HL-60/S4 treated with retinoic acid at 250 ng/mL for 4 days and 3 days (cell line): ENCODE results near the gene CTSK.
"Not testable (repeated sequence)": the region's sequence is repeated elsewhere in the genome, so short reads cannot be mapped to it uniquely, and the experiment has no call there.

ENCODE experiments used
- in situ Hi-C: fragments of 300-500 bp; cut with MboI; formaldehyde crosslinking; loops from 2 replicates; pipeline ENCODE4 v1.7.0; 2022; ENCODE audit warnings: low sequenced_read_pairs

CTSK gene

GRCh38 chr1:150808121-150808520, at the start of gene CTSK:
CTSK (minus strand) TSS chr1:150808260; CDS start chr1:150806805, 1,455 bp downstream.
- in situ Hi-C loops = no loop called here

DNA sequence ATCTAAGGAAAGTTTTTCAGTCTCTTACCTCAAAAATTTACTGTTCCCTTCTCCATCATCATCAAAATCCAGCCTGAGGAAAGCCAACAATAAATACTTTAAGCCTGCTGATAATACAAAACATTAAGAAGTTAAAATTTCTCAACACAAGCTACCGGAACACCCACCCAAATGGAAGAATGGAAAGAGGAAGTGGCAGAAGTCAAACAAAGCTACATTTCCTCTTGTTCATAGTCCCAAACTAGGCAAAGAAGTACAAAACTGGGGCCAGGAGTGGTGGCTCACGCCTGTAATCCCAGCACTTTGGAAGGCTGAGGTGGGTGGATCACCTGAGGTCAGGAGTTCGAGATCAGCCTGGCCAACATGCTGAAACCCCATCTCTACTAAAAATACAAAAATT, 44.7 kb upstream of the CTSK start:
- in situ Hi-C loops = not testable (repeated sequence)

DNA sequence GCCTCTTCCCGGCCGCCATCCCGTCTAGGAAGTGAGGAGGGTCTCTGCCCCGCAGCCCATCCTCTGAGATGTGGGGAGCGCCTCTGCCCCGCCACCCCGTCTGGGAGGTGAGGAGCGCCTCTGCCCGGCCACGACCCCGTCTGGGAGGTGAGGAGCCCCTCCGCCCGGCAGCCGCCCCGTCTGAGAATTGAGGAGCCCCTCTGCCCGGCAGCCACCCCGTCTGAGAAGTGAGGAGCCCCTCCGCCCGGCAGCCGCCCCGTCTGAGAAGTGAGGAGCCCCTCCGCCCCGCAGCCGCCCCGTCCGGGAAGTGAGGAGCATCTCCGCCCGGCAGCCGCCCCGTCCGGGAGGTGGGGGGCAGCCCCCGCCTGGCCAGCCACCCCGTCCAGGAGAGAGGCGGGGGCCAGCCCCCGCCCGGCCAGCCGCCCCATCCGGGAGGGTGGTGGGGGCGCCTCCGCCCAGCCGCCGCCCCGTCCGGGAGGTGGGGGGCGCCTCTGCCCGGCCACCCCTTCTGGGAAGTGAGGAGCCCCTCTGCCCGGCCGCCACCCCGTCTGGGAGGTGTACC, 42.8 kb upstream of the CTSK start:
- in situ Hi-C loops = not testable (repeated sequence)

GRCh38 chr1:150846473-150847146, 38.5 kb upstream of the CTSK start:
- in situ Hi-C loops = no loop called here

DNA sequence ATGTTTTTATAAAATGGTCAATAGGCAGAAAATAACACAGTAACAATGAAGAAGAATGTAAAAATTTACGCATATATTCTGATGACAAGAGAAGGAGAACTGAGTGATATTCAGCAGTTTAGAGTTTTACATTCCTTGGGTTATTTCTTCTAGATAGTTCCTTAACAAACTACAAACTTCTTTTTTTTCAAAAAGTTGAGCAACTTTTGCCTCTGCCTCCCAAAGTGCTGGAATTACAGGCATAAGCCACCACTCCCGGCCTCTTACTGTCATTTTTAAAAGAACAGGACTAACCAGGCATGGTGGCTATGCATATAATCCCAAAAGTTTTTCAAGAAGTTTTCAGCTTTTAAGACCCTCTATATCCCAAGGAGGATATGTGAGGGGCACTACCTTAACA, 35.4 kb upstream of the CTSK start:
- in situ Hi-C loops = no loop called here

DNA sequence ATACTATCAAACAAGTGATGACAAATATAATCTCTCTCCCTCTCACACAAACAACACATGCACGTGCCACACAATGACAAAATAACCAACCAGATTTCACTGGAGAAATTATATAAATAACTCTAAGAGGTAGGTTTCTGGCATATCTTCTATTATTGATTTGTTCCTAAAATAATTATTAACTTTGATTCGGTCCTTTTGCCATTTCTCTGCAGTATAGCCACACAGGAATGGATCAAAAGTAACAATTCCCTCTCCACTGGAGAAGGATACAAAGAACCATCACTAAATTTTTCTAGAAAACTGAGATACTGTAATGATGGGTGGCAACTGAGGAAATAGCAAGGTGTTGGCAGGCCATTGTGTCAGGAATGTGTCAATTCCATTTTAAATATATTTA, 34.9 kb upstream of the CTSK start:
- in situ Hi-C loops = no loop called here

DNA sequence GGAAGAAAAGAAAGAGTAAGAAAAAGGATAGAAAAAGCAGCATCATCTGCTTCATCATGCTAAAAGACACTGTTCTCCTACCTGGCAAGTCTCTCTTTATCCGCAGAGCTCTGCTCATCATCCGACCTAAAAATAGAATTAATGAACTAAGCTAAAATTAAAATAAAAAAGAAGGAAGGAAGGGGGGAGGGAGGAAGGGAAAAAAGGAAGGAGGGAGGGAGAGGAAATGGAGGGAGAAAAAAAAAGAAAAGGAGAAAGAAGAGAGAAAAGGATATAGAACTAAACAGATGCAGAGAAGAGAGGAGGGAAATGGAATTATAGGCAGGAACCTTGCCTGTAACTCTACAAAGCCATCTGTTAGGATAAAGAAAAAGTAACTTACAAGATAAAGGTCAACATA, 34.3 kb upstream of the CTSK start:
- in situ Hi-C loops = no loop called here

- in situ Hi-C loops = no loop called here
Measured at GRCh38 chr1:150841626-150842025, 33.6 kb upstream of the CTSK start.

DNA sequence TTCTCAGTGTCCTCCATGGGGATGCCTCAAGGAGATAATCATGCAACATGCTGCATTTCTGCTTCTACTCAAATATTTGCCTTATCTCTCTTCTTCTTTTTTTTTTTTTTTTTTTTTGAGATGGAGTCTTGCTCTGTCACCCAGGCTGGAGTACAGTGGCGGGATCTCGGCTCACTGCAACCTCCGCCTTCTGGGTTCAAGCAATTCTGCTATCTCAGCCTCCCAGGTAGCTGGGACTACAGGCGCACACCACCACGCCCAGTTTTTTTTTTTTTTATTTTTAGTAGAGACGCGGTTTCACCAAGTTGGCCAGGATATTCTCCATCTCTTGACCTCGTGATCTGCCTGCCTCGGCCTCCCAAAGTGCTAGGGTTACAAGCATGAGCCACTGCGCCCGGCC, 32.8 kb upstream of the CTSK start:
- in situ Hi-C loops = not testable (repeated sequence)

DNA sequence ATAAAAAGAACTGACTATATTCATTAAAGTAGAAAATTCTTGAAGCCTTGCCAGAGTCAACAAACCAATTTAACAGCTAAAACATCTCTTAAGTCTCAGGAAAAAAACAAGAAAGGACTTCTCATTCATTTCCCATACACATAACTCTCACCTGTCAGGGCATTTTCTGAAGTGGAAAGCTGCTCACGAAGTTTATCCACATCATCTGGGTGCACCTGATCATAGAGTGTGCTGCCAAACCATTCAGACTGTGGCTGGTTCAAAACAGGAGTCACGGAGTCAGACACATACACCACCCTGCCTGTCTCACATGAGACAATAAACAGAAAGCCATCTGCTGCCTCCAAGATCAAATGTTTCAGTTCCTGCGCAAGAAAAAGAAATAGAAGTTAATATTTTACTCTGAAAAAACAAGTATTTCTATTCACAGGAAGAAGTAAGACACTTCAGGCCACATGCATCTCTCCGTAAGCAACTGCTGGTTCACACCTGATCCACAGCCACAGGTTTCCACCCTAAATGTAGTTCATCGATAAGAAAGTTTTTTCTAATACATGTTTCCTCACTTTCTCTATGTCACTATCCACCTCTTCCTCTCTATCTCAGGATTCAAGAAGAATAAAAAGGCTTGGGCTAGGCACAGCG, 28.2 kb upstream of the CTSK start:
- in situ Hi-C loops = no loop called here

- in situ Hi-C loops = not testable (repeated sequence)
Measured at GRCh38 chr1:150833961-150834360, 25.9 kb upstream of the CTSK start.

DNA sequence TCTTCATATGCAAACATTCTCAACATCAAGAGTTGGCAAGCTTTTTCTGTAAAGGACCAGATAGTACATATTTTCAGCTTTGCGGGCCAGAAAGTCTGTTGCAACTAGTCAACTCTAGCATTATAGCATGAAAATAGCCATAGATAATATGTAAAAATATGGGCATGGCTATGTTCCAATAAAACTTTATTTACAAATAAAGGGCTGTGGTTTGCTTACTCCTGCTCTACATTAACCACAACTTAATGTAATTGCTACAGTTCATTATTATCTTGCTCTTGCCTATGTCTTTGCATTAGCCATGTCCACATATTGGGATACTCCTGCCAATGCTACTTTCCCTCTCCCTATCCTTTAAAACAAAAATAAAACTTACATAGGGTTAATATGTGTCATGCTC, 24.5 kb upstream of the CTSK start:
- in situ Hi-C loops = no loop called here

DNA sequence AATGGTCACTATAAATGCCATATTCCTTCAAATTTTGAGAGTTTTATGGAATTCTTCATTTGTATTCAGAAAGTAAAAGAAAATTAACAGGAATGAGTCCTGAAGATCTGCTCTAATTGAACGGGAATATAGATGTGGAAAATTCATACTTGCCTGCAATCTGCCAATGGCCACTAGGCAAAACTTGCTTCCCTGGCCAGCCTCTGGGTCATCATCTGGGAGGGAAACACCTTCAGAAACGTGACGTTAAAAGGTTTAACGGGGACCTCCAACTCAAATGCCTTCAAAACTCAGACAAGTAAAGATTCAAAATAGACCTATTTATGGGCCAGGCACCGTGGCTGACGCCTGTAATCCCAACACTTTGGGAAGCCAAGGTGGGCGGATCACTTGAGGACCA, 21.7 kb upstream of the CTSK start:
- in situ Hi-C loops = no loop called here

DNA sequence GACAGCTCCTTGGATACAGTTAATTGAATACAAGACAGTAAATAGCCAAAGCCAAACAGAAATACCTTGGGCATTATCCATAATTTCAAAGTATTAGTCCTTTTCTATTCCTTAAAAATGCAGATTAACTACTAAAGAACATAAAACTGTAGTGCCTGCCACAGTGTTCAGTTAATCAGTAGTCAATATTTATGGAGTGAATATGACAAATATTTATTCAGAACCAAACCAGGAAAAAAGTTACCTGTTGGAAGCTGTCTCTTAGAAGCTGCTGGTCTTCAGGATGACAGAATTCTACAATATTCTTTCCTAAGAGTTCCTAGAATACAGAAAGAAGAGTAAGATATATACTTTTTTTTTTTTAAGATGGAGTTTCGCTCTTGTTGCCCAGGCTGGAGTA, 18.2 kb upstream of the CTSK start:
- in situ Hi-C loops = no loop called here

- in situ Hi-C loops = no loop called here
Measured at GRCh38 chr1:150820730-150821512, 12.9 kb upstream of the CTSK start.

GRCh38 chr1:150815871-150816270, 7.8 kb upstream of the CTSK start:
- in situ Hi-C loops = no loop called here

- in situ Hi-C loops = no loop called here
Measured at GRCh38 chr1:150813028-150813707, 5.1 kb upstream of the CTSK start.

GRCh38 chr1:150810958-150811659, 3.0 kb upstream of the CTSK start:
- in situ Hi-C loops = no loop called here

- in situ Hi-C loops = no loop called here
Measured at GRCh38 chr1:150809651-150810050, 1.6 kb upstream of the CTSK start.

- in situ Hi-C loops = no loop called here
Measured at GRCh38 chr1:150808846-150809245, 786 bp upstream of the CTSK start.
